AG04450 (cell line): ENCODE measurements around the gene NHLRC2. TPM values are rescaled to one million over a fixed set of nuclear protein-coding genes. Genes with fewer than 3 reads are reported as not detected.

Experiments used
- CTCF ChIA-PET: fragments of 300-600, 350-600 bp; formaldehyde crosslinking; extraction: SDS; loops from one replicate; lab custom pipeline; 2022; ENCODE audit warnings: antibody characterized with exemption, inconsistent platforms; lab: Charles Lee
- POLR2A ChIA-PET: fragments of 350-600 bp; formaldehyde crosslinking; extraction: SDS; loops from one replicate; lab custom pipeline; 2021; ENCODE audit warnings: antibody characterized with exemption, inconsistent platforms; lab: Yijun Ruan, JAX
- DNase-seq: peaks from one replicate; pipeline ENCODE4 v3.0.0-alpha.2; 2011; ENCODE audit warnings: low read depth, low spot score
- H3K27ac ChIP-seq: one replicate; pipeline ENCODE4 v1.5.1; 2012; ENCODE audit warnings: low read depth, low read length, control low read depth
- H3K27me3 ChIP-seq: one replicate; pipeline ENCODE4 v1.6.0; 2012; ENCODE audit warnings: low read length; ENCODE audit not compliant: control insufficient read depth, insufficient read depth
- H3K4me3 ChIP-seq: 2 replicates; pipeline ENCODE4 v1.5.1; 2011; ENCODE audit warnings: mild to moderate bottlenecking, low read depth, low read length, control low read depth
- H3K9me3 ChIP-seq: 2 replicates; pipeline ENCODE4 v1.5.1; 2012; ENCODE audit warnings: low read length; ENCODE audit not compliant: control insufficient read depth, insufficient read depth
- polyA plus RNA-seq: library from polyadenylated mRNA; depleted of rRNA; stranded (reverse); fragments of >200 nt; gene quantifications from 2 replicates; pipeline ENCODE4 v1.2.3, GENCODE V29; 2011
- TF ChIP-seq, protein P1 (sequence below): IDR thresholded peaks from 2 replicates; pipeline ENCODE4 v1.5.1; 2011; ENCODE audit warnings: low read depth, low read length, control low read depth, inconsistent platforms

NHLRC2 gene
- polyA plus RNA-seq, 1 experiment: 7.6 TPM

- TF ChIP-seq, protein P1, sequence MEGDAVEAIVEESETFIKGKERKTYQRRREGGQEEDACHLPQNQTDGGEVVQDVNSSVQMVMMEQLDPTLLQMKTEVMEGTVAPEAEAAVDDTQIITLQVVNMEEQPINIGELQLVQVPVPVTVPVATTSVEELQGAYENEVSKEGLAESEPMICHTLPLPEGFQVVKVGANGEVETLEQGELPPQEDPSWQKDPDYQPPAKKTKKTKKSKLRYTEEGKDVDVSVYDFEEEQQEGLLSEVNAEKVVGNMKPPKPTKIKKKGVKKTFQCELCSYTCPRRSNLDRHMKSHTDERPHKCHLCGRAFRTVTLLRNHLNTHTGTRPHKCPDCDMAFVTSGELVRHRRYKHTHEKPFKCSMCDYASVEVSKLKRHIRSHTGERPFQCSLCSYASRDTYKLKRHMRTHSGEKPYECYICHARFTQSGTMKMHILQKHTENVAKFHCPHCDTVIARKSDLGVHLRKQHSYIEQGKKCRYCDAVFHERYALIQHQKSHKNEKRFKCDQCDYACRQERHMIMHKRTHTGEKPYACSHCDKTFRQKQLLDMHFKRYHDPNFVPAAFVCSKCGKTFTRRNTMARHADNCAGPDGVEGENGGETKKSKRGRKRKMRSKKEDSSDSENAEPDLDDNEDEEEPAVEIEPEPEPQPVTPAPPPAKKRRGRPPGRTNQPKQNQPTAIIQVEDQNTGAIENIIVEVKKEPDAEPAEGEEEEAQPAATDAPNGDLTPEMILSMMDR: no peak
- H3K27ac ChIP-seq: no peak overlapping the region
- H3K27me3 ChIP-seq: no peaks in the 10 kb centered on the region
- no peaks in the 10 kb centered on the region for H3K9me3 ChIP-seq
- H3K4me3 ChIP-seq: no peak overlapping the region
- CTCF ChIA-PET: no interaction called here
- POLR2A ChIA-PET: no interaction called here
- no peak for DNase-seq
Measured at GRCh38 chr10:113894581-113894980, 40.1 kb downstream of the NHLRC2 start.

DNA sequence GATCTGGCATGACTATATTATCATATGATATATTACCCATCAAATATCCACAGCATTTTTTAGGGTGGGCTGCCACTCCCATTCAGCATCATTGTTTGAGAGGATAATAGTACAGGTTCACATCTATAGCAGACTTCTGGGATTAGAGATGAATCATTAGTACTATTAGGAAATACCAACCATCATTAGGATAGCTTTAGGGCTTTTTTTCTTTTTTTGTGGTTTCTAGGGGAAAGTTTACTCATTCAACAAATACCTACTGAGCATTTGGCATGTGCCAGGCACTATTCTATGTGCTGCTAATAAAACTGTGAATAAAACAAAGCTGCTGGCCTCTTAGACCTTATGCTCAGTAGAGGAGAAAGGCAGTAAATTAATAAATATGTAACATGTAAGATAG lies 40.6 kb downstream of the NHLRC2 start:
- Histone ChIP-seq H3K9me3 (no peaks in the 10 kb centered on the region), H3K4me3 (no peak overlapping the region), H3K27me3 (no peaks in the 10 kb centered on the region), H3K27ac (no peak overlapping the region)
- TF ChIP-seq, protein P1: no peak
- CTCF ChIA-PET: no interaction called here
- POLR2A ChIA-PET: no interaction called here
- no peak for DNase-seq

- no peak for DNase-seq
- TF ChIP-seq, protein P1: no peak
- no peak overlapping the region for H3K27ac ChIP-seq
- POLR2A ChIA-PET: no interaction called here
- H3K4me3 ChIP-seq: no peak overlapping the region
- H3K9me3 ChIP-seq: no peaks in the 10 kb centered on the region
- CTCF ChIA-PET: interaction anchor here (1.5 kb wide), 1 partner anchor 10 kb away, joined by 3 read pairs; no protein-coding TSS in a partner anchor
- no peaks in the 10 kb centered on the region for H3K27me3 ChIP-seq
Measured at GRCh38 chr10:113897693-113898618, 43.5 kb downstream of the NHLRC2 start.

DNA sequence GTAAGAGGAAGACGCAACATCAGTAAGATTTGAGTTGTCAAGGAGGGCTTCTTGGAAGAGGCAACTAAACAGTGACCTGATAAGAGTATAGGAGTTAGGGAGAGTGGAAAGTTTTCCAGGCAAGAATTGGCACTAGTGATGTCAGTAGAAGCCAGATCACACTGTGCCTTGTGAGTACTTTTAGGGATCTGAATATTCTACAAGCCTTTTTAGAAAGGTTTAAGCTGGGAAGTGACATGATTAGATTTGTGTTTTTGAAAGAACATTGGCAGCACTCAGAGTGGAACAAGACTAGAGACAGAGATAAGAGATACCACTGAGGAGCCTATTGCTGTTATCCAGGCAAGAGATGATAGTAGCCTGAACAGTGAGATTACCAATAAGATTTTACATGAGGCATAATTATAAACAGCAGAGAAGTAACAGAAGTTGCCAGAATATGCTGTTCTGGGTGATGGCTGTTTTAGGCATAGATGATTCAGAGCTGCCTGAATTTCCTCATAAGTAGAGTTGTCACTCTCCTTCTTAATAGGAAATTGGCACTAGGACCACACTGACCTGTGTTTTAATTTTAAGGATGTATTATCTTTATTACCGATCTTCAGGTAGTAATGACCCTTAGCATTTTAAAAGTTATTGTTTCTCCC lies 45.6 kb downstream of the NHLRC2 start:
- DNase-seq: no peak
- H3K27me3 ChIP-seq: no peaks in the 10 kb centered on the region
- H3K27ac ChIP-seq: no peak overlapping the region
- no peaks in the 10 kb centered on the region for H3K9me3 ChIP-seq
- ChIA-PET POLR2A (no interaction called here), CTCF (no interaction called here)
- H3K4me3 ChIP-seq: no peak overlapping the region
- TF ChIP-seq, protein P1: no peak

DNA sequence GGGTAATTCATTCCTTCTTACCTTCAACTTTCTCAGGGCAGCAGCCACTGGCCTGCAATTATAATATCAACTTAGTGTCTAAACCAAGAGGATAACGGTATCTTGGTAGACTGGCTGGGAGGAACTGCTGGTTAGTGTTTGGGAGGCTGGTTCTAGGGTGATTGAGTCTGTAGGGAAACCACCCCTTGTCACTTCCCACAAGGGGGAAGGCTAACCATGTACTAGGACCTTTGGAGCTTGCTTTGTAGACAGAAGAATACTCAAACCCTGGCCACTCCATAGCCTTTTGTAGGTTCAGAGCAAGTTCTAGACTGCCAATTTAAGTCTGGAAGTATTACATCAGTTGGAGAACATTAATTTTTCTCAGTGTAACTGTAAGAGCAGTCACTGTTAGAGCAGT lies 51.3 kb downstream of the NHLRC2 start:
- ChIA-PET POLR2A (no interaction called here), CTCF (no interaction called here)
- H3K4me3 ChIP-seq: no peak overlapping the region
- no peaks in the 10 kb centered on the region for H3K9me3 ChIP-seq
- H3K27ac ChIP-seq: no peak overlapping the region
- H3K27me3 ChIP-seq: no peaks in the 10 kb centered on the region
- no peak for DNase-seq
- TF ChIP-seq, protein P1: no peak
